T-helper 1 cell treated with Interleukin-12 subunit alpha and Interleukin-12 subunit beta and Interleukin-4 antibody, amounts not matched to agents 30 μg/mL and 1 μg/mL, for 36 hours (primary cell): ENCODE measurements around the gene TMEM176B.
"Not testable (repeated sequence)": the region's sequence is repeated elsewhere in the genome, so short reads cannot be mapped to it uniquely, and the experiment has no call there.

Experiments
- H3K27ac Mint-ChIP-seq: one replicate; pipeline ENCODE4 v1.8.0; 2021; ENCODE audit warnings: mild to moderate bottlenecking, mixed read lengths
- H3K27me3 Mint-ChIP-seq: one replicate; pipeline ENCODE4 v1.8.0; 2021; ENCODE audit warnings: low read depth, mixed read lengths
- H3K36me3 Mint-ChIP-seq: one replicate; pipeline ENCODE4 v1.8.0; 2021; ENCODE audit warnings: low read depth, mixed read lengths
- H3K4me1 Mint-ChIP-seq: one replicate; pipeline ENCODE4 v1.8.0; 2021; ENCODE audit warnings: low read depth, mixed read lengths
- H3K4me3 Mint-ChIP-seq: one replicate; pipeline ENCODE4 v1.8.0; 2021; ENCODE audit warnings: mild to moderate bottlenecking, moderate library complexity, mixed read lengths
- H3K9me3 Mint-ChIP-seq: one replicate; pipeline ENCODE4 v1.8.0; 2021; ENCODE audit warnings: mixed read lengths

The TMEM176B gene

GRCh38 chr7:150788474-150789269, 11.5 kb downstream of the TMEM176B start:
- H3K4me1 Mint-ChIP-seq = peaks cover 10% of the 10 kb centered on the region
- no peak overlapping the region for H3K27ac Mint-ChIP-seq
- peaks cover 5% of the 10 kb centered on the region for H3K27me3 Mint-ChIP-seq
- H3K9me3 Mint-ChIP-seq = no peaks in the 10 kb centered on the region
- no peak overlapping the region for H3K4me3 Mint-ChIP-seq
- no peaks in the 10 kb centered on the region for H3K36me3 Mint-ChIP-seq

GRCh38 chr7:150787321-150788281, 12.6 kb downstream of the TMEM176B start:
- no peak overlapping the region for H3K27ac Mint-ChIP-seq
- no peak overlapping the region for H3K4me3 Mint-ChIP-seq
- H3K36me3 Mint-ChIP-seq = no peaks in the 10 kb centered on the region
- H3K9me3 Mint-ChIP-seq = no peaks in the 10 kb centered on the region
- H3K4me1 Mint-ChIP-seq = peaks cover 10% of the 10 kb centered on the region
- peaks cover 8% of the 10 kb centered on the region for H3K27me3 Mint-ChIP-seq

- Mint-ChIP-seq H3K27me3 (peaks cover 19% of the 10 kb centered on the region), H3K4me1 (peaks cover 19% of the 10 kb centered on the region), H3K4me3 (no peak overlapping the region), H3K27ac (no peak overlapping the region), H3K9me3 (no peaks in the 10 kb centered on the region), H3K36me3 (no peaks in the 10 kb centered on the region)
Observed at GRCh38 chr7:150784954-150785353, 15.2 kb downstream of the TMEM176B start.

- Mint-ChIP-seq H3K27me3 (peaks cover 19% of the 10 kb centered on the region), H3K4me1 (peaks cover 19% of the 10 kb centered on the region), H3K27ac (no peak overlapping the region)
Observed at GRCh38 chr7:150784120-150784736, 15.9 kb downstream of the TMEM176B start.

GRCh38 chr7:150781961-150782360, 18.2 kb downstream of the TMEM176B start:
- H3K9me3 Mint-ChIP-seq = no peaks in the 10 kb centered on the region
- H3K4me3 Mint-ChIP-seq = no peak overlapping the region
- no peaks in the 10 kb centered on the region for H3K36me3 Mint-ChIP-seq
- no peak overlapping the region for H3K27ac Mint-ChIP-seq
- peaks cover 20% of the 10 kb centered on the region for H3K4me1 Mint-ChIP-seq
- H3K27me3 Mint-ChIP-seq = peaks cover 26% of the 10 kb centered on the region

More at GRCh38 chr7:150784120-150784736, 15.9 kb downstream of the TMEM176B start:
- Mint-ChIP-seq H3K9me3 (no peaks in the 10 kb centered on the region), H3K4me3 (no peak overlapping the region), H3K36me3 (no peaks in the 10 kb centered on the region)

GRCh38 chr7:150781103-150781502, 19.1 kb downstream of the TMEM176B start:
- no peak overlapping the region for H3K4me3 Mint-ChIP-seq
- H3K27me3 Mint-ChIP-seq = peaks cover 33% of the 10 kb centered on the region
- peaks cover 20% of the 10 kb centered on the region for H3K4me1 Mint-ChIP-seq
- H3K27ac Mint-ChIP-seq = no peak overlapping the region
- H3K36me3 Mint-ChIP-seq = no peaks in the 10 kb centered on the region
- H3K9me3 Mint-ChIP-seq = no peaks in the 10 kb centered on the region

- no peaks in the 10 kb centered on the region for H3K9me3 Mint-ChIP-seq
- no peak overlapping the region for H3K27ac Mint-ChIP-seq
- H3K4me1 Mint-ChIP-seq = peaks cover 14% of the 10 kb centered on the region
- peaks cover 38% of the 10 kb centered on the region for H3K27me3 Mint-ChIP-seq
- H3K4me3 Mint-ChIP-seq = no peak overlapping the region
- H3K36me3 Mint-ChIP-seq = no peaks in the 10 kb centered on the region
Observed at GRCh38 chr7:150780292-150780691, 19.9 kb downstream of the TMEM176B start.

GRCh38 chr7:150778738-150779301, 21.3 kb downstream of the TMEM176B start:
- H3K4me1 Mint-ChIP-seq = peaks cover 12% of the 10 kb centered on the region

GRCh38 chr7:150778014-150778737, 22.0 kb downstream of the TMEM176B start:
- H3K4me3 Mint-ChIP-seq = no peak overlapping the region
- peaks cover 12% of the 10 kb centered on the region for H3K4me1 Mint-ChIP-seq
- H3K36me3 Mint-ChIP-seq = peaks cover 3% of the 10 kb centered on the region
- no peak overlapping the region for H3K27ac Mint-ChIP-seq
- peaks cover 11% of the 10 kb centered on the region for H3K9me3 Mint-ChIP-seq
- H3K27me3 Mint-ChIP-seq = peaks cover 45% of the 10 kb centered on the region

More at GRCh38 chr7:150778738-150779301, 21.3 kb downstream of the TMEM176B start:
- H3K36me3 Mint-ChIP-seq = no peaks in the 10 kb centered on the region
- peaks cover 42% of the 10 kb centered on the region for H3K27me3 Mint-ChIP-seq
- peaks cover 4% of the 10 kb centered on the region for H3K9me3 Mint-ChIP-seq
- H3K4me3 Mint-ChIP-seq = no peak overlapping the region
- no peak overlapping the region for H3K27ac Mint-ChIP-seq

- not testable (repeated sequence) for H3K36me3 Mint-ChIP-seq, H3K27ac Mint-ChIP-seq, H3K4me1 Mint-ChIP-seq, H3K4me3 Mint-ChIP-seq
- H3K9me3 Mint-ChIP-seq = peaks cover 19% of the 10 kb centered on the region
- H3K27me3 Mint-ChIP-seq = peaks cover 46% of the 10 kb centered on the region
Observed at GRCh38 chr7:150774131-150774530, 26.0 kb downstream of the TMEM176B start.

GRCh38 chr7:150769768-150770167, 30.4 kb downstream of the TMEM176B start:
- H3K4me1 Mint-ChIP-seq = no peaks in the 10 kb centered on the region
- H3K27ac Mint-ChIP-seq = no peak overlapping the region

GRCh38 chr7:150766334-150766709, 33.8 kb downstream of the TMEM176B start:
- Mint-ChIP-seq H3K4me3 (no peak overlapping the region), H3K27ac (no peak overlapping the region), H3K36me3 (peaks cover 4% of the 10 kb centered on the region), H3K4me1 (no peaks in the 10 kb centered on the region), H3K9me3 (peaks cover 9% of the 10 kb centered on the region), H3K27me3 (peaks cover 18% of the 10 kb centered on the region)

More at GRCh38 chr7:150769768-150770167, 30.4 kb downstream of the TMEM176B start:
- H3K27me3 Mint-ChIP-seq = peaks cover 18% of the 10 kb centered on the region
- peaks cover 19% of the 10 kb centered on the region for H3K9me3 Mint-ChIP-seq
- no peak overlapping the region for H3K4me3 Mint-ChIP-seq
- H3K36me3 Mint-ChIP-seq = peaks cover 3% of the 10 kb centered on the region

- no peak overlapping the region for H3K27ac Mint-ChIP-seq
- peaks cover 26% of the 10 kb centered on the region for H3K4me1 Mint-ChIP-seq
- no peak overlapping the region for H3K4me3 Mint-ChIP-seq
- peaks cover 16% of the 10 kb centered on the region for H3K27me3 Mint-ChIP-seq
- peaks cover 15% of the 10 kb centered on the region for H3K9me3 Mint-ChIP-seq
- peaks cover 12% of the 10 kb centered on the region for H3K36me3 Mint-ChIP-seq
Observed at GRCh38 chr7:150759479-150759878, 40.7 kb downstream of the TMEM176B start.
